NCI-H345 treated with DMSO at 0.1 percent for 48 hours (cell line): ENCODE data around the gene SAP130.

ENCODE experiments used
- DNase-seq: peaks from one replicate; lab custom pipeline; 2025; ENCODE audit not compliant: unreplicated experiment; lab: John Stamatoyannopoulos, UW

SAP130 gene

GRCh38 chr2:127897531-127898211 is 130.2 kb downstream of the SAP130 start:
- no peak for DNase-seq

- no peak for DNase-seq
Observed at GRCh38 chr2:127893494-127893893, 134.4 kb downstream of the SAP130 start.

GRCh38 chr2:127893033-127893432 is 134.8 kb downstream of the SAP130 start:
- DNase-seq = no peak

- no peak for DNase-seq
Observed at GRCh38 chr2:127891811-127892210, 136.0 kb downstream of the SAP130 start.
